Stomach (tissue), 9 donors: Measurements from ENCODE around the gene LSAMP. TPM values are rescaled to one million over a fixed set of nuclear protein-coding genes. Genes with fewer than 3 reads are reported as not detected.

Experiments
- DNase-seq, 2 donors: peaks; one replicate each; pipeline versions ENCODE4 v3.0.0 to v3.0.0-alpha.2; 2013 to 2019
- H3K27ac ChIP-seq, 5 donors: fragments of 200-600 bp in 4 of 5; sonication (generic) in 4 of 5; one replicate each; pipeline ENCODE4 v1.5.1; 2013 to 2019; ENCODE audit warnings: mild to moderate bottlenecking in 1 of 5, moderate library complexity in 1 of 5
- H3K27me3 ChIP-seq, 3 donors: fragments of 200-600 bp; sonication (generic); one replicate each; pipeline ENCODE4 v1.5.1; 2017 to 2019; ENCODE audit warnings: mixed run types in 1 of 3
- H3K36me3 ChIP-seq, 4 donors: fragments of 200-600 bp; sonication (generic); 1 replicate in 3 of 4; 2 replicates in 1 of 4; pipeline ENCODE4 v1.5.1; 2016 to 2019
- H3K4me1 ChIP-seq, 4 donors: fragments of 200-600 bp; sonication (generic); one replicate each; pipeline ENCODE4 v1.5.1; 2016 to 2019
- H3K4me3 ChIP-seq, 4 donors: fragments of 200-600 bp; sonication (generic) in 3 of 4; one replicate each; pipeline ENCODE4 v1.5.1; 2016 to 2019; ENCODE audit warnings: mild to moderate bottlenecking in 1 of 4
- H3K9me3 ChIP-seq, 4 donors: fragments of 200-600 bp; sonication (generic); one replicate each; pipeline ENCODE4 v1.5.1; 2016 to 2019
- EP300 ChIP-seq: sonication (generic); formaldehyde crosslinking; IDR thresholded peaks from one replicate; pipeline ENCODE4 v1.6.1; 2017; ENCODE audit warnings: antibody characterized with exemption
- POLR2A ChIP-seq, 4 donors: fragments of 450-650 bp; IDR thresholded peaks; one replicate each; pipeline ENCODE4 v1.6.1; 2016; ENCODE audit warnings: antibody characterized with exemption in 4 of 4, control low read depth in 2 of 4, mild to moderate bottlenecking in 1 of 4, moderate library complexity in 1 of 4
- POLR2AphosphoS5 ChIP-seq, 3 donors: sonication (generic); formaldehyde crosslinking; IDR thresholded peaks; one replicate each; pipeline ENCODE4 v1.6.1; 2016; ENCODE audit warnings: antibody characterized with exemption in 3 of 3
- WGBS, 5 donors: extraction: QIAGEN DNeasy Blood & Tissue Kit in 3 of 5; methylation state at CpG; one replicate each; pipeline versions ENCODE4 v1.1.5 to v1.1.7; 2013 to 2018; 5-methylcytosine and 5-hydroxymethylcytosine counted together
- intact Hi-C: fragments of 100-400 bp; cut with DNase I; formaldehyde crosslinking; loops from one replicate; pipeline ENCODE4 v1.15.1; 2023; ENCODE audit warnings: low total_unique reads
- polyA plus RNA-seq, 3 donors: library from polyadenylated mRNA; stranded (reverse); fragments of 200-250 nt; gene quantifications; one replicate each; pipeline ENCODE4 v1.2.3, GENCODE V29; 2013
- total RNA-seq, 5 donors: library from RNA; depleted of rRNA; stranded (reverse); fragments of >200 nt; gene quantifications; one replicate each; pipeline versions ENCODE4 v1.1.0 to v1.2.3, GENCODE V29; 2014 to 2016
- TF ChIP-seq, protein P1 (sequence below), 7 experiments: fragments of 450-650 bp in 4 of 7; fragments of 200-600 bp in 3 of 7; sonication (generic) in 3 of 7; IDR thresholded peaks; one replicate each; pipeline ENCODE4 v1.5.1; 2016 to 2019; ENCODE audit warnings: antibody characterized with exemption in 7 of 7, control low read depth in 2 of 7, mild to moderate bottlenecking in 1 of 7
- donor health status: healthy with polysubstance abuse.
- donor health status: Bipolar disorder and iron deficiency.
- donor health status: healthy.

Gene LSAMP
- total and polyA plus RNA-seq, 8 donors = 1.1 to 20.7 (median 1.7) TPM

GRCh38 chr3:116316771-116317170 lies 128.5 kb downstream of the LSAMP start:
- intact Hi-C loops = no loop called here

GRCh38 chr3:116314476-116314875 lies 130.8 kb downstream of the LSAMP start:
- Histone ChIP-seq H3K9me3 (no peaks in the 10 kb centered on the region), H3K4me3 (no peak overlapping the region), H3K27me3 (no peaks in the 10 kb centered on the region), H3K27ac (no peak overlapping the region), H3K4me1 (no peaks in the 10 kb centered on the region), H3K36me3 (no peaks in the 10 kb centered on the region)
- peak in 1 of 2 donors; percentile 66 for DNase-seq
- 38 to 52% (median 39%) methylated on average over 3 of the region's 3 CpGs for WGBS, 5 donors
- intact Hi-C loops = no loop called here
- no peak for TF ChIP-seq POLR2AphosphoS5 (IDR thresholded peaks at IDR 0.05)
- TF ChIP-seq, protein P1, sequence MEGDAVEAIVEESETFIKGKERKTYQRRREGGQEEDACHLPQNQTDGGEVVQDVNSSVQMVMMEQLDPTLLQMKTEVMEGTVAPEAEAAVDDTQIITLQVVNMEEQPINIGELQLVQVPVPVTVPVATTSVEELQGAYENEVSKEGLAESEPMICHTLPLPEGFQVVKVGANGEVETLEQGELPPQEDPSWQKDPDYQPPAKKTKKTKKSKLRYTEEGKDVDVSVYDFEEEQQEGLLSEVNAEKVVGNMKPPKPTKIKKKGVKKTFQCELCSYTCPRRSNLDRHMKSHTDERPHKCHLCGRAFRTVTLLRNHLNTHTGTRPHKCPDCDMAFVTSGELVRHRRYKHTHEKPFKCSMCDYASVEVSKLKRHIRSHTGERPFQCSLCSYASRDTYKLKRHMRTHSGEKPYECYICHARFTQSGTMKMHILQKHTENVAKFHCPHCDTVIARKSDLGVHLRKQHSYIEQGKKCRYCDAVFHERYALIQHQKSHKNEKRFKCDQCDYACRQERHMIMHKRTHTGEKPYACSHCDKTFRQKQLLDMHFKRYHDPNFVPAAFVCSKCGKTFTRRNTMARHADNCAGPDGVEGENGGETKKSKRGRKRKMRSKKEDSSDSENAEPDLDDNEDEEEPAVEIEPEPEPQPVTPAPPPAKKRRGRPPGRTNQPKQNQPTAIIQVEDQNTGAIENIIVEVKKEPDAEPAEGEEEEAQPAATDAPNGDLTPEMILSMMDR (IDR thresholded peaks at IDR 0.05) = no peak
- TF ChIP-seq POLR2A (IDR thresholded peaks at IDR 0.05) = no peak
- TF ChIP-seq EP300 = no peak

More at GRCh38 chr3:116316771-116317170, 128.5 kb downstream of the LSAMP start:
- Histone ChIP-seq H3K9me3 (no peaks in the 10 kb centered on the region), H3K27me3 (no peaks in the 10 kb centered on the region), H3K36me3 (no peaks in the 10 kb centered on the region), H3K4me1 (no peaks in the 10 kb centered on the region), H3K4me3 (no peak overlapping the region), H3K27ac (no peak overlapping the region)
- WGBS, 5 donors = 72 to 91% (median 89%) methylated on average over 3 of the region's 3 CpGs
- DNase-seq = no peak
- TF ChIP-seq POLR2AphosphoS5 (IDR thresholded peaks at IDR 0.05) (no peak), EP300 (no peak)
- TF ChIP-seq, protein P1 (IDR thresholded peaks at IDR 0.05) = no peak

DNA sequence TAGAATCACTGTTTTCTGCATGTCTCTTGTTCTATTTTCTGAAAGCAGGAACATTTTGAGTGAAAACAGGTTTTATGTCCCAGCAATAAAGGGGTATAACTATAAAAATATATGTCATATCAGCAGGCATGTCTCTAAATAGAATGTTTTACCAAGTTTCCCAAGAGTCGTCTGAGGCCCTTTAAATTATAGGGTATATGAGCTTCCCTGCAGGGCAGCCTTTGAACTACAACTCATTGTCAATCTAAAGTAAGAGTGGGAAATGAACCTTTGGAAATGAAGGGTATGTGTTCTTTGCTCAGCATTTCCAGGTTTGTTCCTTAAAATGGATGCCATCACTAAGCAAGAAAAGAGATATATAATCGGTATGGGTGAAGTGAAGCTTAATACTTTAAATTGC lies 138.6 kb downstream of the LSAMP start:
- Histone ChIP-seq H3K4me1 (no peaks in the 10 kb centered on the region), H3K27ac (no peak overlapping the region)

GRCh38 chr3:116306149-116306548 lies 139.1 kb downstream of the LSAMP start:
- TF ChIP-seq POLR2A (IDR thresholded peaks at IDR 0.05) = no peak
- no peak for TF ChIP-seq POLR2AphosphoS5 (IDR thresholded peaks at IDR 0.05)
- no peak for TF ChIP-seq EP300
- TF ChIP-seq, protein P1 (IDR thresholded peaks at IDR 0.05) = no peak
- WGBS, 5 donors = 83 to 96% (median 94%) methylated on average over 1 of the region's 1 CpG
- no peak overlapping the region for H3K27ac ChIP-seq

More for the DNA sequence above, 138.6 kb downstream of the LSAMP start:
- no peak overlapping the region for H3K4me3 ChIP-seq
- 72 to 86% (median 75%) methylated on average over 2 of the region's 2 CpGs for WGBS, 5 donors
- no peaks in the 10 kb centered on the region for H3K27me3 ChIP-seq
- intact Hi-C loops = no loop called here
- DNase-seq = no peak
- no peaks in the 10 kb centered on the region for H3K9me3 ChIP-seq
- no peaks in the 10 kb centered on the region for H3K36me3 ChIP-seq
- TF ChIP-seq, protein P1 (IDR thresholded peaks at IDR 0.05) = no peak
- TF ChIP-seq EP300 = no peak
- no peak for TF ChIP-seq POLR2A (IDR thresholded peaks at IDR 0.05)
- TF ChIP-seq POLR2AphosphoS5 (IDR thresholded peaks at IDR 0.05) = no peak

More at GRCh38 chr3:116306149-116306548, 139.1 kb downstream of the LSAMP start:
- H3K9me3 ChIP-seq = no peaks in the 10 kb centered on the region
- H3K36me3 ChIP-seq = no peaks in the 10 kb centered on the region
- H3K27me3 ChIP-seq = no peaks in the 10 kb centered on the region
- intact Hi-C loops = no loop called here
- no peak overlapping the region for H3K4me3 ChIP-seq
- H3K4me1 ChIP-seq = no peaks in the 10 kb centered on the region
- DNase-seq = no peak
